ENCODE data around the gene GNG4. TPM values are rescaled to one million over a fixed set of nuclear protein-coding genes. Genes with fewer than 3 reads are reported as not detected.

The GNG4 gene
- total and polyA plus RNA-seq, 8 donors: 0.56 to 20.4 (median 3.0) TPM

DNA sequence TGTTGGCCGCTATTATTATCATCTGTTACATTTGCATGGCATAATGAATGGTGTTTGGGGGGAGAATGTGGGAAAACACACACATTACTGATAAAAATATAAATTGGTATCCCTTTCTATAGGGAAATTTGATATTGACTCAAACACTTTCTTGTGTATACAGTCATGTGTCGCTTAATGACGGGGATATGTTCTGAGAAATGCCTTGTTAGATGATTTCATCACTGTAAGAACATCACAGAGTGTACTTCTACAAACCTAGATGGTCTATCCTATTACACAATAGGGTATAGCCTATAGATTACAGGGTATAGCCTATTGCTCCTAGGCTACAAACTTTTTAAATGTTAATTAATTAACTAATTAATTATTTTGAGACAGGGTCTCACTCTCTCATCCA lies 78.1 kb downstream of the GNG4 start:
- ATAC-seq: no peak
- intact Hi-C loops (cut with DNase I): no loop called here

DNA sequence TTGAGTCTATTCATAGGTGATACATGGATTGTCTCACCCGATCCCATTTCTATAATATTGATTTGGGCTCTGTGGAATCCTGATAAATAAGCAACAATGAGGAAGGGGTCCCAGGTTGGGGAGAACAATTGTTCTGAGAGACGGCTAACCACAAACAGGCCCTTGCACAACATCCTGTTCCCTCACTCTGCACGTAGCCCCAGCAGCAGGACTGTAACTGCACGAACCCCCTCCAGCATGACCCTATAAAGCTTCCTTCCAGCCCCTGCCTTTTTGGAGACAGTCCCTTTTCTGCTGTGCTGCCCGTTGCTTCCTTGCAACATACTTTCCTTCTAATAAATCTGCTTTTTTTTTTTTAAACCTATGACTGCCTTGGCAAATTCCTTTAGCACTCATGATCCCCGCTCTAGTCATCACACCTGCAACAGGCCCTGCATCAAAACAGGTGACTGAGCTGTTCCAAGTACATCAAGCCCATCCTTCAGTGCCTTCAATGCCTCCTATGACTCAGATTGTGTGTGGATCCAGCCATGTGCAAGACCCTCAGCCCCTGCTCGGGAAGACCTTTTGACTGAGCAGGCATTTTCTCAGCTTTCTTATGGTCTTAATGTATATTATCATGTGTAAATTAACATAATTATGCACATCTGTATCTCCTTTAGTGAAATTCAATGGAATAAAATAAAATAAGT lies 81.6 kb downstream of the GNG4 start:
- TF ChIP-seq, protein P1, sequence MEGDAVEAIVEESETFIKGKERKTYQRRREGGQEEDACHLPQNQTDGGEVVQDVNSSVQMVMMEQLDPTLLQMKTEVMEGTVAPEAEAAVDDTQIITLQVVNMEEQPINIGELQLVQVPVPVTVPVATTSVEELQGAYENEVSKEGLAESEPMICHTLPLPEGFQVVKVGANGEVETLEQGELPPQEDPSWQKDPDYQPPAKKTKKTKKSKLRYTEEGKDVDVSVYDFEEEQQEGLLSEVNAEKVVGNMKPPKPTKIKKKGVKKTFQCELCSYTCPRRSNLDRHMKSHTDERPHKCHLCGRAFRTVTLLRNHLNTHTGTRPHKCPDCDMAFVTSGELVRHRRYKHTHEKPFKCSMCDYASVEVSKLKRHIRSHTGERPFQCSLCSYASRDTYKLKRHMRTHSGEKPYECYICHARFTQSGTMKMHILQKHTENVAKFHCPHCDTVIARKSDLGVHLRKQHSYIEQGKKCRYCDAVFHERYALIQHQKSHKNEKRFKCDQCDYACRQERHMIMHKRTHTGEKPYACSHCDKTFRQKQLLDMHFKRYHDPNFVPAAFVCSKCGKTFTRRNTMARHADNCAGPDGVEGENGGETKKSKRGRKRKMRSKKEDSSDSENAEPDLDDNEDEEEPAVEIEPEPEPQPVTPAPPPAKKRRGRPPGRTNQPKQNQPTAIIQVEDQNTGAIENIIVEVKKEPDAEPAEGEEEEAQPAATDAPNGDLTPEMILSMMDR (IDR thresholded peaks at IDR 0.05): no peak
- ATAC-seq: no peak
- Histone ChIP-seq H3K9me3 (no peaks in the 10 kb centered on the region), H3K36me3 (no peaks in the 10 kb centered on the region), H3K27me3 (no peaks in the 10 kb centered on the region), H3K4me3 (no peak overlapping the region), H3K27ac (no peak overlapping the region), H3K4me1 (no peaks in the 10 kb centered on the region)
- no peak for FAIRE-seq
- intact Hi-C loops (cut with DNase I): no loop called here
- no peak for DNase-seq
- 76 to 78% methylated on average over 7 of the region's 7 CpGs for WGBS, 2 donors

More for the DNA sequence above, 78.1 kb downstream of the GNG4 start:
- no peaks in the 10 kb centered on the region for H3K36me3 ChIP-seq
- FAIRE-seq (no peak), DNase-seq (no peak)
- WGBS, 2 donors: 76 to 81% methylated on average over 3 of the region's 3 CpGs
- H3K9me3 ChIP-seq: no peaks in the 10 kb centered on the region
- TF ChIP-seq, protein P1 (IDR thresholded peaks at IDR 0.05): no peak
- H3K4me3 ChIP-seq: no peak overlapping the region
- no peak overlapping the region for H3K27ac ChIP-seq
- no peaks in the 10 kb centered on the region for H3K27me3 ChIP-seq
- H3K4me1 ChIP-seq: no peaks in the 10 kb centered on the region

- TF ChIP-seq, protein P1 (IDR thresholded peaks at IDR 0.05): no peak
- WGBS, 2 donors: 70 to 73% methylated on average over 8 of the region's 8 CpGs
- no peaks in the 10 kb centered on the region for H3K9me3 ChIP-seq
- H3K27ac ChIP-seq: no peak overlapping the region
- FAIRE-seq: no peak
- no peaks in the 10 kb centered on the region for H3K36me3 ChIP-seq
- H3K4me1 ChIP-seq: no peaks in the 10 kb centered on the region
- H3K27me3 ChIP-seq: no peaks in the 10 kb centered on the region
- ATAC-seq: no peak
- intact Hi-C loops (cut with DNase I): no loop called here
- no peak for DNase-seq
- no peak overlapping the region for H3K4me3 ChIP-seq
Observed at GRCh38 chr1:235566084-235566483, 83.5 kb downstream of the GNG4 start.

GRCh38 chr1:235563513-235564061 lies 86.0 kb downstream of the GNG4 start:
- Histone ChIP-seq H3K36me3 (no peaks in the 10 kb centered on the region), H3K27me3 (no peaks in the 10 kb centered on the region), H3K27ac (no peak overlapping the region), H3K9me3 (no peaks in the 10 kb centered on the region), H3K4me1 (no peaks in the 10 kb centered on the region), H3K4me3 (no peak overlapping the region)
- FAIRE-seq (no peak), DNase-seq (no peak), ATAC-seq (no peak)
- intact Hi-C loops (cut with DNase I): no loop called here
- WGBS, 2 donors: 63 to 85% methylated on average over 1 of the region's 1 CpG
- TF ChIP-seq, protein P1 (IDR thresholded peaks at IDR 0.05): no peak

- ATAC-seq: no peak
- no peak overlapping the region for H3K27ac ChIP-seq
- no peak overlapping the region for H3K4me3 ChIP-seq
- intact Hi-C loops (cut with DNase I): no loop called here
- no peaks in the 10 kb centered on the region for H3K27me3 ChIP-seq
- no peak for FAIRE-seq
- DNase-seq: no peak
- no peaks in the 10 kb centered on the region for H3K4me1 ChIP-seq
- no peaks in the 10 kb centered on the region for H3K9me3 ChIP-seq
- TF ChIP-seq, protein P1 (IDR thresholded peaks at IDR 0.05): no peak
- H3K36me3 ChIP-seq: no peaks in the 10 kb centered on the region
Observed at GRCh38 chr1:235562589-235562988, 87.0 kb downstream of the GNG4 start.

Data from pancreas (tissue), 10 donors.